Measurements from ENCODE around the gene RORC. TPM values are rescaled to one million over a fixed set of nuclear protein-coding genes. Genes with fewer than 3 reads are reported as not detected.
"Not testable (repeated sequence)": the region's sequence is repeated elsewhere in the genome, so short reads cannot be mapped to it uniquely, and the experiment has no call there.

RORC gene
- total RNA-seq = 10 to 100 TPM in 3 of 5 donors, 1 to 10 TPM in 2; 1.4 to 28.1 (median 16.2) TPM
- polyA plus RNA-seq = 10 to 100 TPM; 11.0 to 14.5 (median 11.5) TPM
- long read RNA-seq, donor 1, partial matches to known transcripts = 0 of 2 reads
- long read RNA-seq, donor 1, other reads (novel, unspliced or antisense) = 0 of 2 reads
- long read RNA-seq, donor 2, partial matches to known transcripts = 0 of 2 reads
- long read RNA-seq, donor 2, other reads (novel, unspliced or antisense) = 0 of 2 reads
- long read RNA-seq, donor 3, full-length matches to known transcripts = 4 of 4 reads
- long read RNA-seq, donor 3, partial matches to known transcripts = 0 of 4 reads
- long read RNA-seq, donor 3, other reads (novel, unspliced or antisense) = 0 of 4 reads
- long read RNA-seq, donor 4 = 0 reads
- long read RNA-seq, donor 5, partial matches to known transcripts = 0 of 4 reads
- long read RNA-seq, donor 5, other reads (novel, unspliced or antisense) = 0 of 4 reads
- long read RNA-seq, donor 6 = 0 reads
- long read RNA-seq, donor 7, partial matches to known transcripts = 0 of 5 reads
- long read RNA-seq, donor 7, other reads (novel, unspliced or antisense) = 0 of 5 reads
- long read RNA-seq, donor 8, partial matches to known transcripts = 0 of 4 reads
- long read RNA-seq, donor 8, other reads (novel, unspliced or antisense) = 0 of 4 reads
- long read RNA-seq, donor 9 = 0 reads
- long read RNA-seq, donor 10 = 0 reads

DNA sequence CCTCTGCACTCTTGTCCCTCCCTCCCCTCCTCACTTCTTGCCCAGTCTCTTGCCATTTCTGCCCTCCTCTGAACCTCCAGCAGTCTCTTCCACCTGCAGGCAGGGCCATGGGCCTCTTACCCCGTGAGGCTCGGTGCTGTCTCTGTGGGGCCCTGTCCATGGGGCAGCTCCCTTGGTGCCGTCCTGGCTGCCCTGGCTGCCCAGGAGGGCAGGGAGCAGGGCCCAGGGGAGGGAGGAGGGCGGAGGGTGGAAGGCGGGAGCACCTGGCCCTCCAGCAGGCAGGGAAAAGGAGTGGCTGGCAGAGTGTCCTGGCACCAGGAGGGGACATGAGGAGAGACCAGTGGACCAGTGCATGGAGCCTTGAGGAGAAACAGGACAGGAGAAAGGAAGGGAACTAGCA lies at the start of gene RORC:
Gene RORC, minus strand, starts transcription at position 198 of the 400 bp plus-strand sequence. Its CDS starts 38 bp downstream, at position 160.
- DNase-seq = peak; percentile 76 to 88
- no peaks in the 10 kb centered on the region for H3K9me3 ChIP-seq
- WGBS, 5 donors = 24 to 43% (median 33%) methylated on average over 5 of the region's 5 CpGs
- intact Hi-C loops (cut with DNase I; ENCODE audit: low total_unique reads) = no loop called here
- H3K27me3 ChIP-seq = peaks cover 0 to 42% (median 0%) of the 10 kb centered on the region in 3 donors
- peak within 1 kb of the TSS; percentile 42 to 57 (median 48) for H3K4me3 ChIP-seq
- H3K4me1 ChIP-seq = peaks cover 22 to 60% (median 57%) of the 10 kb centered on the region in 4 donors
- TF ChIP-seq EP300 (IDR thresholded peaks at IDR 0.05) (no peak), POLR2A (IDR thresholded peaks at IDR 0.05) (peak in 2 of 4 donors; percentile 65 to 67), POLR2AphosphoS5 (IDR thresholded peaks at IDR 0.05) (peak in 2 of 3 donors; percentile 86 to 88)
- TF ChIP-seq, protein P1, sequence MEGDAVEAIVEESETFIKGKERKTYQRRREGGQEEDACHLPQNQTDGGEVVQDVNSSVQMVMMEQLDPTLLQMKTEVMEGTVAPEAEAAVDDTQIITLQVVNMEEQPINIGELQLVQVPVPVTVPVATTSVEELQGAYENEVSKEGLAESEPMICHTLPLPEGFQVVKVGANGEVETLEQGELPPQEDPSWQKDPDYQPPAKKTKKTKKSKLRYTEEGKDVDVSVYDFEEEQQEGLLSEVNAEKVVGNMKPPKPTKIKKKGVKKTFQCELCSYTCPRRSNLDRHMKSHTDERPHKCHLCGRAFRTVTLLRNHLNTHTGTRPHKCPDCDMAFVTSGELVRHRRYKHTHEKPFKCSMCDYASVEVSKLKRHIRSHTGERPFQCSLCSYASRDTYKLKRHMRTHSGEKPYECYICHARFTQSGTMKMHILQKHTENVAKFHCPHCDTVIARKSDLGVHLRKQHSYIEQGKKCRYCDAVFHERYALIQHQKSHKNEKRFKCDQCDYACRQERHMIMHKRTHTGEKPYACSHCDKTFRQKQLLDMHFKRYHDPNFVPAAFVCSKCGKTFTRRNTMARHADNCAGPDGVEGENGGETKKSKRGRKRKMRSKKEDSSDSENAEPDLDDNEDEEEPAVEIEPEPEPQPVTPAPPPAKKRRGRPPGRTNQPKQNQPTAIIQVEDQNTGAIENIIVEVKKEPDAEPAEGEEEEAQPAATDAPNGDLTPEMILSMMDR (IDR thresholded peaks at IDR 0.05) = peak in 1 of 7 experiments; percentile 14
- H3K27ac ChIP-seq = peak within 1 kb of the TSS; percentile 81 to 95 (median 85)
- H3K36me3 ChIP-seq = peaks cover 0 to 4% (median 0%) of the 10 kb centered on the region in 4 donors

DNA sequence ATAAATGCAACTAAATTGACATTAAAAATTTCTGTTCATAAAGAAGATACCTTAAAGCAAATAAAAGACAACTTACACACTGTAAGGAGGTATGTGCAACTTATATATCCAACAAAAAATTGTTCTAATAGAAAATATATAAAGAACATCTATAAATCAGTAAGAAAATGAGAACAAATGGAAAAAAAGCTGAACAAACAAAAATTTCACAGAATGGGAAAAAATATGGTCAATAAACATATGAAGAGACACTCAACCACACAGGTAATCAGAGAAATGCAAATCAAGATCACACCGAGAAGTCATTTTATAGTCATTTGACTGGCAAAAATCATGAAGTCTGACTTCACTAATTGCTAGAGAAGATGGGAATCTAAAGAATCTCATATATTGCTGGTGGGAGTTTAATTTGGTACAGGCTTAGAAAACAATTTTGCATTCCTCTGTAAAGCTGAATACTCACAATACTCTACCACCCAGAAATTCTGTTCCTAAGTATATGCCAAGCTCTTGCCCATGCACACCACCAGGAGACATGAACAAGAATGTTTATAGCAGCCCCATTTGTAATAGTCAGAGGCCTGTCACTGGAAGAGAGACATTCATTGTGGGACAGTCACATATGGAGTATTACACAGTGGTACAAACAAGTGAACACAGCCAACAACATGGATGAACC lies 44.0 kb upstream of the RORC start:
- WGBS, 5 donors = 89 to 98% (median 96%) methylated on average over 1 of the region's 1 CpG
- DNase-seq = no peak

DNA sequence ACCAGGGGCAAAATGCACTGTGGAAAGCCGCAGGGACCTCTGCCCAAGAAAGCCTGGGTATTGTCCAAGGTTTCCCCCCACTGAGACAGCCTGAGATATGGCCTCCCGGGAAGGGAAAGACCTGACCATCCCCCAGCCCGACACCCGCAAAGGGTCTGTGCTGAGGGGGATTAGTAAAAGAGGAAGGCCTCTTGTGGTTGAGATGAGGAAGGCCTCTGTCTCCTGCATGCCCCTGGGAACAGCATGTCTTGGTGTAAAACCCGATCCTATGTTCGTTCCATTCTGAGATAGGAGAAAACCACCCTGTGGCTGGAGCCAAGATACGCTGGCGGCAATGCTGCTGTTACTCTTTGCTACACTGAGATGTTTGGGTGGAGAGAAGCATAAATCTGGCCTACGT lies 41.2 kb upstream of the RORC start:
- DNase-seq; intact Hi-C loops (cut with DNase I; ENCODE audit: low total_unique reads); H3K27ac ChIP-seq: not testable (repeated sequence)

More for the DNA sequence above, 44.0 kb upstream of the RORC start:
- H3K36me3 ChIP-seq = peaks cover 4 to 49% (median 21%) of the 10 kb centered on the region in 4 donors
- H3K4me1 ChIP-seq = no peaks in the 10 kb centered on the region
- no peak overlapping the region for H3K4me3 ChIP-seq
- no peaks in the 10 kb centered on the region for H3K27me3 ChIP-seq
- H3K27ac ChIP-seq = no peak overlapping the region
- intact Hi-C loops (cut with DNase I; ENCODE audit: low total_unique reads) = no loop called here
- no peaks in the 10 kb centered on the region for H3K9me3 ChIP-seq
- TF ChIP-seq EP300 (IDR thresholded peaks at IDR 0.05) = no peak
- TF ChIP-seq, protein P1 (IDR thresholded peaks at IDR 0.05) = no peak
- no peak for TF ChIP-seq POLR2A (IDR thresholded peaks at IDR 0.05)
- TF ChIP-seq POLR2AphosphoS5 (IDR thresholded peaks at IDR 0.05) = no peak

DNA sequence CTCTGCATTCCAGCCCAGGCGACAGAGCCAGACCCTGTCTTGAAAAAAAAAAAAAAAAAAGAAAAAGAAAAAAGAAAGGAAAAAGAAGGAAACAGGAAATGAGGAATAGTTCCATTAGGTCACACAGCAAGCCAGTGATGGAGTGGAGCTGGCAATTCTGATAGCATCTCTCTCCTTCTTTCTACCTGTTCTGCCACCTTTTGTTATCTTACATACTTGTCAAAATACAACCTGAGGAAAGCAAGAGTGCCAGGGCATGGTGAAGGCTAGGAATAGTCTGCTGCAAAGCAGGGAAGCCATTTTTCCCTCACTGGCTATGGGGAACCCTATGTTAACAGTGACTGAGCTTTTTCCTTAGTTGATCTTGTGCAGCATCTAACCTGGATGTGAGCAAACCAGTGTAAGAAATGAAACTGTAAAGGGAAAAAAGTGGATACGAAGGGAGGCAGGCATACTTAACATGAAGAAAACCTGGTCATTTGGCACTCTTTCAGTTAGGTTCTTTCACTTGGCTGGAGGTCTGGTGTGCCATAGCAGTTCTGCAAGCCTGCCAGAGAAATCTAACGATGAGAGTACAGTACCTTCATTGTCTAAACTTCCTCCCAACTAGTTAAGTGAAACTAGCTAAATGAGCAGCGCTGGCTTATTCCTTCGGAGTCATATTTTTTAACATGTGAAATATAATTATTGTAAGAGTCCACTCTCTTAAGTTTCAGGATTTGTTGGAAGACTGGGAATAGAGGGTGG lies 39.9 kb upstream of the RORC start:
- DNase-seq = no peak
- intact Hi-C loops (cut with DNase I; ENCODE audit: low total_unique reads) = no loop called here
- H3K4me3 ChIP-seq = no peak overlapping the region
- peaks cover 4 to 33% (median 21%) of the 10 kb centered on the region in 4 donors for H3K36me3 ChIP-seq
- H3K4me1 ChIP-seq = no peaks in the 10 kb centered on the region
- peak overlapping the region in 1 of 5 donors; percentile 9 for H3K27ac ChIP-seq
- WGBS, 5 donors = 25 to 45% (median 32%) methylated on average over 5 of the region's 5 CpGs
- H3K27me3 ChIP-seq = no peaks in the 10 kb centered on the region
- H3K9me3 ChIP-seq = no peaks in the 10 kb centered on the region
- TF ChIP-seq, protein P1 (IDR thresholded peaks at IDR 0.05) = no peak
- TF ChIP-seq EP300 (IDR thresholded peaks at IDR 0.05) (no peak), POLR2A (IDR thresholded peaks at IDR 0.05) (no peak)

More for the DNA sequence above, 41.2 kb upstream of the RORC start:
- not testable (repeated sequence) for H3K9me3 ChIP-seq, H3K27me3 ChIP-seq, H3K4me3 ChIP-seq, H3K4me1 ChIP-seq
- WGBS, 5 donors = 67 to 82% (median 79%) methylated on average over 7 to 9 of the region's 9 CpGs
- H3K36me3 ChIP-seq = peaks cover 4 to 42% (median 21%) of the 10 kb centered on the region in 4 donors

Data from stomach (tissue), 19 donors.